Endothelial cell of umbilical vein (primary cell): ENCODE data around the gene KANK3.

Source experiments
- JUN ChIP-seq: IDR thresholded peaks from 2 replicates; pipeline ENCODE4 v1.6.1; 2011; ENCODE audit warnings: borderline replicate concordance, low read depth; ENCODE audit not compliant: insufficient read length, insufficient read depth
- POLR2A ChIP-seq: IDR thresholded peaks from 2 replicates; pipeline ENCODE4 v1.6.1; 2012; ENCODE audit warnings: low read depth, mild to moderate bottlenecking, control low read depth, low read length
- POLR2AphosphoS5 ChIP-seq: IDR thresholded peaks from 2 replicates; pipeline ENCODE4 v1.6.1; 2012; ENCODE audit warnings: low read depth, mild to moderate bottlenecking, control low read depth, low read length, moderate library complexity; ENCODE audit not compliant: insufficient read depth
- TF ChIP-seq, protein P1 (sequence below), 2 donors: IDR thresholded peaks; 1 replicate in 1 of 2; 2 replicates in 1 of 2; pipeline ENCODE4 v1.5.1; 2011; ENCODE audit warnings: low read length in 2 of 2, mild to moderate bottlenecking in 2 of 2, moderate library complexity in 2 of 2, control low read depth in 1 of 2, inconsistent platforms in 1 of 2, low read depth in 1 of 2; ENCODE audit not compliant: insufficient read depth in 1 of 2; ENCODE audit errors: extremely low read depth in 1 of 2

DNA sequence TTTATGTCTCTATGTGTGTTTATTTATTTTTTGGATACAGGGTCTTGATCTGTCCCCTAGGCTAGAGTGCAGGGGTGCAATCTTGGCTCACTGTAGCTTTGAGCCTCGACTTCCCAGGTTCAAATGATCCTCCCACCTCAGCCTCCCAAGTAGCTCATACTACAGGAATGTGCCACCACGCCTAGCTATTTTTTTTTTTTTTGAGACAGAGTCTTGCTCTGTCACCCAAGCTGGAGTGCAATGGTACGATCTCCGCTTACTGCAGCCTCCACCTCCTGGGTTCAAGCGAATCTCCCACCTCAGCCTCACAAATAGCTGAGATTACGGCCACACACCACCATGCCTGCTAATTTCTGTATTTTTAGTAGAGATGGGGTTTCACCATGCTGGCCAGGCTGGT lies 15.9 kb upstream of the KANK3 start:
- TF ChIP-seq POLR2A = no peak
- no peak for TF ChIP-seq JUN
- TF ChIP-seq, protein P1, sequence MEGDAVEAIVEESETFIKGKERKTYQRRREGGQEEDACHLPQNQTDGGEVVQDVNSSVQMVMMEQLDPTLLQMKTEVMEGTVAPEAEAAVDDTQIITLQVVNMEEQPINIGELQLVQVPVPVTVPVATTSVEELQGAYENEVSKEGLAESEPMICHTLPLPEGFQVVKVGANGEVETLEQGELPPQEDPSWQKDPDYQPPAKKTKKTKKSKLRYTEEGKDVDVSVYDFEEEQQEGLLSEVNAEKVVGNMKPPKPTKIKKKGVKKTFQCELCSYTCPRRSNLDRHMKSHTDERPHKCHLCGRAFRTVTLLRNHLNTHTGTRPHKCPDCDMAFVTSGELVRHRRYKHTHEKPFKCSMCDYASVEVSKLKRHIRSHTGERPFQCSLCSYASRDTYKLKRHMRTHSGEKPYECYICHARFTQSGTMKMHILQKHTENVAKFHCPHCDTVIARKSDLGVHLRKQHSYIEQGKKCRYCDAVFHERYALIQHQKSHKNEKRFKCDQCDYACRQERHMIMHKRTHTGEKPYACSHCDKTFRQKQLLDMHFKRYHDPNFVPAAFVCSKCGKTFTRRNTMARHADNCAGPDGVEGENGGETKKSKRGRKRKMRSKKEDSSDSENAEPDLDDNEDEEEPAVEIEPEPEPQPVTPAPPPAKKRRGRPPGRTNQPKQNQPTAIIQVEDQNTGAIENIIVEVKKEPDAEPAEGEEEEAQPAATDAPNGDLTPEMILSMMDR (IDR thresholded peaks at IDR 0.05; ENCODE audit: extremely low read depth in 1 of 2, insufficient read depth in 1 of 2, low read depth in 1 of 2, low read length in 2 of 2) = no peak
- TF ChIP-seq POLR2AphosphoS5 = no peak
